ENCODE results near the gene ABLIM1.

- TF ChIP-seq CTCF (IDR thresholded peaks at IDR 0.05; ENCODE audit: low read length) (no peak), EZH2 (optimal IDR thresholded peaks at IDR 0.05; ENCODE audit: low read depth, low read length) (no peak), EZH2phosphoT487 (IDR thresholded peaks at IDR 0.05; ENCODE audit: low read length) (no peak)
Measured at GRCh38 chr10:114444819-114445218, 213.3 kb downstream of the ABLIM1 start.

All from MM.1S (cell line).